HG03442 (cell line): Measurements from ENCODE around the gene TRMT44.

ENCODE experiments used
- ATAC-seq: cut with Tn5 transposase; IDR thresholded peaks from one replicate; pipeline ENCODE4 v1.9.1; 2021; ENCODE audit warnings: mild to moderate bottlenecking, moderate library complexity; ENCODE audit not compliant: unreplicated experiment

The TRMT44 gene

DNA sequence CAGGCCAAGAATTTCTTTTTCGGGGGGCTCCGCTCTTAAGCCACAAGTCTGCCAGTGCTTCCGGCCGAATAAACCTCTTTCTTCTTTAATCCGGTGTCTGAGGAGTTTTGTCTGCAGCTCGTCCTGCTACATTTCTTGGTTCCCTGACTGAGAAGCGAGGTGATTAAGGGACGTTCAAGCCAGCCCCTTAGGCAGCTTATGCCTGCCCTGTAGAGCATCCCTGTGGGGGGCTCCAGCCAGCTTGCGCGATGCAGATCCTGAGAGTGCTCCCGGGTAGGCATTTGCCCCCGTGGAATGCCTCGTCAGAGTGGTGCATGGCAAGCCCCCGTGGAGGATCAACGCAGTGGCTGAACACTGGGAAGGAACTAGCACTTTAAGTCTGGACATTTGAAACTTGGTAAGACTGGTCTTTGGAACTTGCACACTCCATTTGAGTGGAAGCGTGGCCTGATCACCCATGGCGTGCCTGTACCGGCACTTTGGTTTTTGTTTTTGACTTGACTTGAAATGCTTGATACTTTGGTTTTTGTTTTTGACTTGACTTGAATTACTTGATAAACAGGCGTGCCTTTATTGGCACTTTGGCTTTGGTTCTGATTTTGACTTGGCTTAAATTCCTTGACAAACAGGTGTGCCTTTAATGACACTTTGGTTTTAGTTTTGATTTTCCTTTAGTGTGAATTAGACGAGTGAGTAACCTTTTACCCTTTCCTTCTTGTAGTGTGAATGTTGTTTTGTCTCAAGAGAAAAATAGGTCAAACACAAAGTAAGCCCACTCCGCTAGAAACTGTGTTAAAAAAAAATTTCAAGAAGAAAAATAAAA is 6.1 kb upstream of the TRMT44 start:
- no peak for ATAC-seq

- ATAC-seq = peak; percentile 46
Observed at GRCh38 chr4:8435656-8436121, 4.9 kb upstream of the TRMT44 start.

GRCh38 chr4:8437281-8437680 is 3.3 kb upstream of the TRMT44 start:
- no peak for ATAC-seq

DNA sequence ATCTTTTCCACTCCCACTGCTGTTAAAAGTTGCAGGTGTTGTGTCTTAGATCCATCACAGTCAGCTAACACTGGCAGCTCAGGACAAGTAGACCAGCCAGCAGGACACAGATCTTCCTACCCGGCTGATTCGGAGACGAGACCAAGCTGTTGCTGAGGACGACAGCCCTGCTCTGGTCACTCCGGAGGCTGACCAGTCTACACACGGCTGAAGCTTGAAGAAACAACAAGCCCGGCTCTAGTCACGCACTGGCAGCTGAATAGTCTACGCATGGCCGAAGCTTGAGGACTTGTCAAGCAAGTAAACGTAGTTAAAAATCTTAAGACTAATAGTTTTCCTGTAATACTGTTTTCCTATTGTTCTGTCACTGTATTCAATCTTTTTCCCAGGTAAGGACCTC is 1.8 kb upstream of the TRMT44 start:
- ATAC-seq = no peak

DNA sequence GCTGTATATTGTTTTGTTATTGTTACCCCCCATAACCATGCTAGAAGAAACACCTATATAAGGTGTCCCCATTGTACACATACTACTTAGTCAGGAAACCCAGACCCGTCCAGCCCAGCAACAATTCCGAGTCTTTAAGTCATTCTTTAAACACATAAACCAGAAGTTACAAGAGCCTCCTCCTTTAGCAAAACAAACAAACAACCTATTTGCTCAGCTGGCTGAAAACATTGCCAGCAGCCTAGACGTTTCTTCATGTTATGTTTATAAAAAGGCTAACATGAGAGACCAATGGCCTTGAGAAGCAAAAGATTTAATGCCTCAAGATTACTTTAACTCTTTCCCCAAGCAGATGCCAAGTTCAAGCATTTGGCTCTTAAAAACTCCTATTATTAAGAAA is 1.4 kb upstream of the TRMT44 start:
- ATAC-seq = no peak

DNA sequence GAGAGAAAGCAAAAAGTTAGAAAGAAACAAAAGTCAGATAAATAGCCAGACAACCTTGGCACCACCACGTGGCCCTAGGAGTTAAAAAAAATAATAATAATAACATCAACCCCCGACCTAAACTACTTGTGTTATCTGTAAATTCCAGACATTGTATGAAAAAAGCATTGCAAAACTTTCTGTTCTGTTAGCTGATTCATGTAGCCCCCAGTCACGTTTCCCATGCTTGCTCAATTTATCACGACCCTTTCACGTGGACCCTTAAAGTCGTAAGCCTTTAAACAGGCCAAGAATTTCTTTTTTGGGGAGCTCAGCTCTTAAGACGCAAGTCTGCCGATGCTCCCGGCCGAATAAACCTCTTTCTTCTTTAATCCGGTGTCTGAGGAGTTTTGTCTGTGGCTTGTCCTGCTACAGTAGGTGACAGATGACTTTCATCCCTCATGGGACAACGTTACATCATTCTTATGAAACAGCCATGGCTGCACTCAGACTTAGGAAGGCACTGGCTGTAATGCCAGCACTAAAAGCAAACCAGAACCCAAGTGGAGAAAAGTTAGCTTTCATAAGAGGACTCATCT is 574 bp upstream of the TRMT44 start:
- peak; percentile 15 for ATAC-seq

DNA sequence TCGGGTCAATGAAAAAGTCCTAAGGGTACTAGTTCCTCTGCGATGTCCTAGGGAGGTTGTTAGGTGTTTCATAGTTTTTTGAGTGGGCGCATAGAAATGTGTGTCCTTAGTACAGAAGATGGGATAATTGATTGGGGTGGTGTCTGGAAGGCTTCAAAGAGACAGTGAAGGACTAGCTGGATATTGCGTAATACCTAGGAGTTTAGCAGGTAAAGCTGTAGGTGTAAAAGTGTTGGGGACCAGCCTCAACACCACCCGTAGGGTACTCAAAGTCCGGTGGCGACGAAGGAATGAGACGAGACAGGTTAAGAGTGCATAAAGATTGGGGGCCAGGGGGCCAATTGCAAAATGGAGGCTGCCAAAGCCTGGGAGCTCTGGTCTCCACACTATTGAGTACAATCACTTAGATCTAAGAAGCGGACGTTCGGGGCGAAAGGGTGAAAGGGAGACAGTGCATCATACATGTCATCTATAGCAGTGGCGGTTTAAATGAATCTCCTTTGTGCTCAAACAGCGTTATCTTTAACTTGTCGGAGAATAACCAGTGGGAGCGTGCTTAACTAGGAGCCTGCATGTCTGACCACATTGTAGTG is 1.0 kb downstream of the TRMT44 start:
- no peak for ATAC-seq

GRCh38 chr4:8442596-8443358 is 2.2 kb downstream of the TRMT44 start:
- ATAC-seq = no peak

GRCh38 chr4:8443801-8444200 is 3.2 kb downstream of the TRMT44 start:
- ATAC-seq = no peak

- no peak for ATAC-seq
Observed at GRCh38 chr4:8446122-8446521, 5.5 kb downstream of the TRMT44 start.

GRCh38 chr4:8451440-8452182 is 11.0 kb downstream of the TRMT44 start:
- ATAC-seq = no peak

- ATAC-seq = no peak
Observed at GRCh38 chr4:8453957-8454356, 13.4 kb downstream of the TRMT44 start.

DNA sequence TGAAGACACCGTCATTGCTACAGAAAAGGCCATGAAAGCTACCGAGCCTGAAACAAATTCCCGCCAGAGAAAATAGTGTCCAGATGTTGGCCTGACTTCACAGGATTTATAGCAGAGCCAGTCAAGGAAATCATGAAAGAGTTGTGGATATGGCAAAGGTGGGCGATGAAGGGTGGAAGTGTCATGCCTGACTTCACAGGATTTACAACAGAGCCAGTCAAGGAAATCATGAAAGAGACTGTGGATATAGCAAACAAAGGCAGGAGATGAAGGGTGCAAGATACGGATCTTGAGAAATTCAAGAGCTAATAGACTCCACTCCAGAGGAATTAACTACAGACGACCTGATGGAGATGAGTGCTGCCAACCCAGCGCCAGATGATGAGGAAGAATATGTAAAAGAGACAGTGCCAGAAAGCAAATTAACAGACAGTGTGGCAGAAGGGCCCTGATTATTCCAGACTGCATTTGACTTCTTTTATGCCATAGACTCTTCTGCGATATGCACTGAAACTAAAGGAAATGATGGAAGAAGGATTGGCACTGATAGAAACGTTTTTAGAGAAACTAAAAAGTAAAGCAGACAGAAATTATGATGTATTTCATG is 17.2 kb downstream of the TRMT44 start:
- ATAC-seq = no peak

DNA sequence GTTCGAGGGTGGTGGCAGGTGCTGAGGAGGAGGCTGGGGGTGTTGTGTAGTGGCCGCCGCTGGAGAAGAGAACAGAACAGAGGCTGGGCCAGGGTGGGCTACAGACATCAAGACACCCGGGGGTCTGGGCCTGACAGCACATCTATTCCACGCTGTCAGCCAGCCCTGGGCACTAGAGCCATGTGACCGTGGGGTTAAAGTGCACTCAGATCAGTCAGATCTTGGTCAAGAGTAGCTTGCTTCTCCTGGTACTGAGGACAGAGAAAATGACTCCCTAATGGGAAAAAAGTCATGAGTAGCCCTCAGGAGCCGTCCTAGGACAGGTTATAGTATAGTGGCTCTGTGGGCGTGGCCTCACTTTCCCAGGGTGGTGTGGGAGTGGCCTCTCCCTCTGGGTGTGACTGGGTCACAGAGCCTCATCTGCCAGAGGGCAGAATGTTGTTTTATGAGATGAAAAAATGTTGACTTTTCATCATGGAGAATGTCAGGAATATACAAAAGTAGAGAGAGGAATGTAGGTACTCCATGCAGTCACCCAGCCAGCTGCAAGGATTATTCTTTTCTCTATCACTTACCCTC is 19.4 kb downstream of the TRMT44 start:
- ATAC-seq = no peak

DNA sequence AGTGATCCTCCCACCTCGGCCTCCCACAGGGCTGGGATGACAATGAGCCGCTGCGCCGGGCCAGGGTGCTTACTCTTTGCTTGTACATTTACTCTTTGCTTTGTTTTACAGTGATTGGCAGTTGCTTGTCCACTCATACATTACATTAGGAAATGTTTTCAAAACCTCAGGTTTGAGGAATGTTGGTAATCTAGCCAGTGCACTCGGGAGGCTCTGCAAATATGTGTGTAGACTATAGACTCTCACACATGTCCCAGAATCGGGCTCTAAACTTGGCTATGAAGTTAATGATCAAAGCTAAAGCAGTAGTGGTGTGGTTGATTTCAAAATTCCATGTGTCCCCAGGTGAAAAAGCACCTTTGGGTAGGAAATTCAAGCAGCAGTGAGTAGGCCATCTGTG is 20.5 kb downstream of the TRMT44 start:
- ATAC-seq = no peak

DNA sequence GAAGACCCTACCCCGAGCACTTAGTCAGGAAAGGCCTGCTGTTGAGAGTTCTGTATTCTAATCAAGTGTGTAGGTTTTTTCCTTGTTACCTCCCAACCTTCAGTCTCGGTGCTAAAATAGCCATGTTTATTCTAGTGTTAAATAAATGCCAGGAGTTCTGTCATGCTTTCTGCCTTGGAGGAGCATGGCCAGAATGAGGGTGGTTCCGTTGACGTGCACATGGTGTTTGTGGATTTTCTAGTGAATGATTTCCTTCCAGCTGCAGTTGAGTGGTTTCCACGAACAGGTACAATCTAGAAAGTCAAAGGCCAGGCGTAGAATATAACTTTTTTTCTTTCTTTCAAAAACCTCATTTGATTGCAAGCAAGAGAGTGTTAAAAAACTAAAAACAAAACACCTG is 21.0 kb downstream of the TRMT44 start:
- no peak for ATAC-seq

GRCh38 chr4:8463811-8464210 is 23.2 kb downstream of the TRMT44 start:
- no peak for ATAC-seq

DNA sequence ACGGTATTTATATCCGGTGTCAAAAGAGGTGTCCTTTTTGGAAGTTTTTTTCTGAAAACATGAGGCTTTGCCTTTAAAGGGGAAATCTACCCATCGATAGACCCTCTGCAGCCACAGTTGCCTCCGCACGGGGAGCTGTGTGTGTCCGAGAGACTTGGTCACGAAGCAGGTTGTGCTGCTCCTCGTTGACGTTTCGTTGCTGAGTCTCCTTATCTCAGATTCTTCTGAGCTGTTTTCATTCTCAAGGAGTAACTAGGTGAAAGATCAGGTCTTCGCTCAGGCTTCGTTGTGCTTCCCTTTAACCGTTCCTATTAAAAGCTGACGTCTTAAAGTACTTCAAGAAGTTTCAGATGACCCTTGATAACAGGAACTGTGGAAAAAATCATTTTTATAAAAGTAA is 23.8 kb downstream of the TRMT44 start:
- ATAC-seq = no peak

DNA sequence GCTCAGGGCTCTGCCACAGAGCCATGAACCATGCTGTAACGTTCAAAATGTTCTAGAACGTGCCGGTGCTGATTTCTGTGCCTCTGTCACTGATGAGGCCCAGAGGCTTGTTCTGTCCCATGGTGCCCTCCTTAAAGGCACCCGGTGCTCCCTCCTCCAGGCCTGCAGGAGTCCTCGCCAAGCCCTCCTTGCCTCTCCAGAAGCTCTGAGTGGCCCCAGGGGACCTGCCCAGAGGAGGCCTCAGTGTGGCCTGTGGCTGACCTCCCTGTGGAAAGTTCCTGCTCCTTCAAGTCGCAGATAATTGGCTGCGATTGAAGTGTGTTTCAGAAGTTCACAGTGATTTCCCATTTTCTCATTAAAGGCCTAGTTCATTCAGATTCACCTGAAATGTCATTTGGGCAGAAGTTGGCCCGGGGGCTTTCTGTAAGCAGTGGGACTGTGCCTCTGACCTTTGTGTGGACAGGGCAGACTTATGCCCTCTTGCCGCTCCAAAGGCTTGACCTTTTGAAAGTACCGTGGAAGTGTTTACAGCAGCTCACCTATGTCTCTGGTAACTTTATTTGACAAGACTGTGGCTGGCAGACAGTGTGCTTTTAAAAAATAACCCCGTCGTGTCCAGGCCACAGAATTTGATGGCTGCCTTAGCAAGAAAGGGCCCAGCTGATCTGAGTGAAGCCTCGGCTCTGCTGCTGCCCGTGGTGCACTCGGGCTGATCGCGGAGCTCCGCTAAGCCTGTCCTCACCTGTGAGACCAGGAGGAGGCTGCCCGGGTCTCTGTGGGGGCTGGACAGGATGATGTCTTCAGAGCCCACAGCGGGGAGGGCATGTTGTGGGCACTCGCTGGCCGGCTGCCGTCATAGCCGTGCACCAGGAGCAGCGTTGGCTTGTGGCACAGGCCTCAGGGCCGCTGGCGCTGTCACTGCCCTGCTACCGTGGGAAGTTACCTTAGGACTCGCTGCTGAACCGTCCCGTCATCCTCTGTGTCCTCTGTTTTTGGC is 25.3 kb downstream of the TRMT44 start:
- no peak for ATAC-seq
